IPS-18c (cell line): ENCODE measurements around the gene HEPN1.
A peak's percentile ranks its signal among the peaks of the same experiment; 100 is the strongest.

Experiments used
- H3K4me3 ChIP-seq: 2 replicates; pipeline ENCODE4 v1.7.0; 2013; ENCODE audit warnings: low read depth, mild to moderate bottlenecking, low read length, moderate library complexity; ENCODE audit not compliant: insufficient read depth
- H3K9me3 ChIP-seq: one replicate; pipeline ENCODE4 v1.6.1; 2013; ENCODE audit warnings: mild to moderate bottlenecking, low read length, moderate library complexity; ENCODE audit not compliant: control insufficient read depth, insufficient read depth

The HEPN1 gene

DNA sequence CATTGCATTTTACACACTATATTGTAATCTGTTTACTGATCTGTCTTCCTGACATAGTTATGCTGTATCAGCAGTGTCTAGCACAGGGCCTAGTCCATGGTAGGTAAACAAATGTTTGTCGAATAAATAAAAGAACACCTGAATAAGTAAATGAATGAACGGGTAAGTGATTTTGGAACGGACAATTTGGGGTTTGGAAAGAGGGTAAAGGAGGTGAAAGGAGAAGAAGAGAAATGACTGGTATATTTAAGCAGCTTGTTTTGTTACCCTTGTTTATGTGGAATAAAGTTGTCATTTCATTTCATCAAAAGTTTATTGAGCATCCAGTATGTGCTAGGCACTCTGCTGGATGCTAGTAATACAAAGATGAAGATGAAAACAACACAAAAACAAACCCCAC, at the start of gene HEPN1:
TSS of gene HEPN1 (plus strand) at position 301 of the 400 bp plus-strand sequence.
- H3K4me3 ChIP-seq = no peak within 1 kb of the TSS
- H3K9me3 ChIP-seq = no peaks in the 10 kb centered on the region

DNA sequence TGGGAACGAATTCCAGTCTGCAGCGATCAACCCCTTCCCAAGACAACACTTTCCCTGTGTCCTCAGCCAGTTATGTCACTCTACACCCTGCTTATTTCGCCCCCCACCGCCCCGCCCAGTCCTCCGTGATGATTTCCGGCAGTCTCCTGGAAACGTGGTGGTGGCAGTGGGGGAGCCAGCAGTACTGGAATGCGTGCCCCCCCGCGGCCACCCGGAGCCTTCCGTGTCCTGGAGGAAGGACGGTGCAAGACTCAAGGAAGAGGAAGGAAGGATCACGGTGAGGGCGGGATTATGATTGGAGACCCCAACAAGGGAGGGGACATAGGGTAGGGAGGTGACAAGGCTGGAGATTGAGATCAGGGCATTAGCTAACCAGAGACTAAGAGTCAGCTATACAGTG, 49.7 kb upstream of the HEPN1 start:
- Histone ChIP-seq H3K4me3 (no peak overlapping the region; the same call in 1 of the 2 replicates), H3K9me3 (peaks cover 2% of the 10 kb centered on the region)

DNA sequence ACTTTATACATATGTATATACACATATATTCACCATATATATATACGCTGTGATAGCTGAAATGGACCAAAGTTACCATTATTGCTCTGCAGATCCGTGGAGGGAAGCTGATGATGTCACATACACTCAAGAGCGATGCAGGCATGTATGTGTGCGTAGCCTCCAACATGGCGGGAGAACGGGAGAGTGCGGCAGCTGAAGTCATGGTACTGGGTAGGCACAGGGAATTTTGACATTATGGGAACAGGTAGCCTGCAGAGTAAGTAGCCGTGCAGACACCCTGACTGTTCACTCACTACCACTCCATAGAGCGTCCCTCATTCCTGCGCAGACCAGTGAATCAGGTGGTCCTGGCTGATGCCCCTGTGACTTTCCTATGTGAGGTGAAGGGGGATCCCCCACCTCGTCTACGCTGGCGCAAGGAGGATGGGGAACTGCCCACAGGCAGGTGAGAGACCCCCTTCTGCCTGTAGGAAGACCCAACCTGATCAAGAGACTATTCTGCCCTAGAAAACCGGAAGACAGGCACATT, 49.1 kb upstream of the HEPN1 start:
- Histone ChIP-seq H3K9me3 (peaks cover 2% of the 10 kb centered on the region), H3K4me3 (no peak overlapping the region)

DNA sequence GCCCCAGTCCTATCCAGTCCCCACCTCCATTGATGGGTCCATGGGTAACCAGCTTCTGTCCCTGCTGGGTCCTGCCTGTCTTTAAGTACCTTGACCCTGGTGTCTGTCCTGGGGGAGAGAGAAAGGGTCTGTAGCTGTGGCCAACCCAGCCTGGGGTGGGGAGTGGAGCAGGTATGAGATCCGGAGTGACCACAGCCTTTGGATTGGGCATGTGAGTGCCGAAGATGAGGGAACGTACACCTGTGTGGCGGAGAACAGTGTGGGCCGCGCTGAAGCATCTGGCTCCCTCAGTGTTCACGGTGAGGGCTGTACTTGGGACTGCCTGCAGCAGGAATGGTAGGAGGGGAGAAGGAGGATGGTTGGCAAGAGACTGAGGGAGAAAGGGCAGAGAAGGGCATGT, 48.6 kb upstream of the HEPN1 start:
- H3K9me3 ChIP-seq = peaks cover 2% of the 10 kb centered on the region
- no peak overlapping the region for H3K4me3 ChIP-seq

DNA sequence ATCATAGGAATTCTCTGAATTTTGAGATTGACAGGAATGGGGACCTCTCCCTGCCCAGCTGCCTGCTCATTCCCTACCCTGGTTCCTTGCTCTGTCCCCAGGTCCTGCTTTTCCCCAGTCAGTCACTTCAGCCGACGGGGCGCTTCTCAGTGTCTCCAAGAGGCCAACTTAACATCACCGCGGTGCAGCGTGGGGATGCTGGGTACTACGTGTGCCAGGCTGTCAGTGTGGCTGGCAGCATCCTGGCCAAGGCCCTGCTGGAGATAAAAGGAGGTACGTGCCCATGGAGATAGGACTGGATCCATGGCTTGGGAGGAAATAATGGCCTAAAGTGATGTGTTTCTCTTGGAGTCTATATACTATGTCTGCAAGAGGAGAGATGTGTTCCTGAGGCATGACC, 46.8 kb upstream of the HEPN1 start:
- H3K9me3 ChIP-seq = peaks cover 2% of the 10 kb centered on the region
- H3K4me3 ChIP-seq = no peak overlapping the region

DNA sequence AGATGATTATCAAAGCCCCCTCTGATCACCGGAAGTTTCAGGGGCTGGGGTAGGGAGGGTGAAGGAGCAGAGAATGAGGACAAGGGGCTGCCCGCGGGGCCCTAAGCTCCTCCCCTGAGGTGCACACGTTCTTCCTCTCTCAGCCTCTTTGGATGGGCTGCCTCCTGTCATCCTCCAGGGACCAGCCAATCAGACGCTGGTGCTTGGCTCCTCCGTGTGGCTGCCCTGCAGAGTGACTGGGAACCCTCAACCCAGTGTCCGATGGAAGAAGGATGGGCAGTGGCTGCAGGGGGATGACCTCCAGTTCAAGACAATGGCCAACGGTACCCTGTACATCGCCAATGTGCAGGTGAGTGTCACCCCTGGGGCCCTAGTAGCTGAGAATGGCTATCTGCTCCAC, 46.3 kb upstream of the HEPN1 start:
- peaks cover 2% of the 10 kb centered on the region for H3K9me3 ChIP-seq
- no peak overlapping the region for H3K4me3 ChIP-seq

DNA sequence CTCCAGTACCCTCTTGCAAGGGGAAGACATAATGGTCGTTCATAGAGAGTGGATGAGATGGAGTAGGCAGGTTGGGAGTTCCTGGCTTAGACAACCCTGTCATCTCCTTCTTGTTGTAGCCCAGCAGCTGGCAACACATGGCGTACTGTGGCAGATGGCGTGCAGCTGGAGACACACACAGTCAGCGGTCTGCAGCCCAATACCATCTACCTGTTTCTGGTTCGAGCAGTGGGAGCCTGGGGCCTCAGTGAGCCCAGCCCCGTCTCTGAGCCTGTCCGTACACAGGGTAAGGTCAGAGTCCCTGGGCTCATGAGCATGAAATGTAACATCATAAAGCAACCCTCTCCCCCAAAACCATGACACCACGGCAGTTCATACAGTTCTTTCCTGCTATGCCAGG, 45.1 kb upstream of the HEPN1 start:
- no peaks in the 10 kb centered on the region for H3K9me3 ChIP-seq
- no peak overlapping the region for H3K4me3 ChIP-seq

DNA sequence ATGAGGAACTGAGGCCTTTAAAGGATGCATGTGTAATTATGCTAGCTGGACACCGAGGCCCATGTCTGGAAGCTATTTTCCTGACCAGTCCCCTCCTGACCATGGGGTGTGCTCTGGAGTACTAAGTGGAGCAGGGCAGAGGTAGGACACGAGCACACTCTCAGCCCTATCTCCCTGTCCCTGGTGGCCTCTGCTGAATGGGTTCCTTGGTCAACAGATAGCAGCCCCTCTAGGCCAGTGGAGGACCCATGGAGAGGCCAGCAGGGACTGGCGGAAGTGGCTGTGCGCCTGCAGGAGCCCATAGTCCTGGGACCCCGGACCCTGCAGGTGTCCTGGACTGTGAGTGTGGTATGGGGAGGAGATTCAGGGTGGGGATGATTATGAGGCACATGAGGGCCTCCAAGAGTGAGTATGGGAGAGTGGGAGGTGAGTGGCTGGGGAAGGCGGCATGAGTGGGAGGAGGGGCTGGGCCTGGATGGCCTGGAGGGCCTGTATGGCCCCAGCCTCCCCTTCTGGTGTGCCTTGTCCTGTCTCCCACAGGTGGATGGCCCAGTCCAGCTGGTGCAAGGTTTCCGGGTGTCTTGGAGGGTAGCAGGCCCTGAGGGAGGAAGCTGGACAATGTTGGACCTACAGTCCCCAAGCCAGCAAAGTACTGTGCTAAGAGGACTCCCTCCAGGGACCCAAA, 44.3 kb upstream of the HEPN1 start:
- Histone ChIP-seq H3K4me3 (no peak overlapping the region), H3K9me3 (no peaks in the 10 kb centered on the region)

DNA sequence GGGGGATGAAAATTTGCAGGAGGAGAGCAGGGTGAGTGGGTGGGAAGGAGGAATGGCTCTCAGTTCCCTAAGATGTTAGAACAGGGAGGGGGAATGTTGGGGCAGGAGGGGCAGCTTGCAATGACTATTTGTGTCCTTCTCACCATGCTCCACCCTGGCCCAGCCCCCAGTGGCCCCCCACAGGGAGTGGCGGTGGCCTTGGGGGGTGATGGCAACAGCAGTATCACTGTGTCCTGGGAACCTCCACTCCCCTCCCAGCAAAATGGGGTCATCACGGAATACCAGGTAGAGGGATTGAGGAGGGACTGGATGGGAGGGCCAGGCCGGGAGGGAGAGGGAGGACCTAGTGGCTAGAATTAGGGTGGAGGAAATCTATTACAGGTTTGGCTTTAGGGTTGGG, 43.6 kb upstream of the HEPN1 start:
- Histone ChIP-seq H3K4me3 (peak overlapping the region; percentile 81; the same call in 1 of the 2 replicates), H3K9me3 (no peaks in the 10 kb centered on the region)

DNA sequence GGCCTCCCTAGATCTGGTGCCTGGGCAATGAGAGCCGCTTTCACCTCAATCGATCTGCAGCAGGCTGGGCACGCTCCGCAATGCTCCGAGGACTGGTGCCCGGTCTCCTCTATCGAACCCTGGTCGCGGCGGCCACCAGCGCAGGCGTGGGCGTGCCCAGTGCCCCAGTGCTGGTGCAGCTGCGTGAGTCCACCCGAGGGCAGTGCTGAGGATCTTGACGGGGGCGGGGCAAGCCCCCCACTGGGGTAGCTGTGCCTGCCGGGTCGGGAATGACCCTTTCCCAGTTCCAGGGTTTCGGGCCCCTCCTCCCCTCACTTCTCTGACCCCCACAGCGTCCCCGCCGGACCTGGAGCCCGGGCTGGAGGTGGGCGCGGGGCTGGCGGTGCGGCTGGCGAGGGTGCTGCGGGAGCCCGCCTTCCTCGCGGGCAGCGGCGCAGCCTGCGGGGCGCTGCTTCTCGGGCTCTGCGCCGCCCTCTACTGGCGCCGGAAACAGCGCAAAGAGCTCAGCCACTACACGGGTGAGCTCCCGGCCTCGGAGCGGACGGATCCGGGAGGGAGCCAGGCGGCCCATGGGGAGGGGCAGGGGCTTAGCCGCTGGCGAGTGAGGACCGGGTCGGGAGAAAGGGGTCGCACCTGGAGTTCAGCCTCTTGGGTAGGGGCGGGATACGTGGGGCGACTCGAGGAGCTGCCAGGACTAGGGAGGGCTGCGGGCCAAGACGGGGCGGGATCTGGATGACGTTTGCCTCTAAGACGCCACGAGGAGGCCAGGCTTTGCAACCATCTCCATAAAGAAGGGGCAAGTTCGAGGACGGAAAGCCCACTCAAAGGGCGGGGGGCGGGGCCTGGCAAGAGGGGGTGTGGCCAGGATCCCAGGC, 42.9 kb upstream of the HEPN1 start:
- peak overlapping the region; percentile 81 for H3K4me3 ChIP-seq

DNA sequence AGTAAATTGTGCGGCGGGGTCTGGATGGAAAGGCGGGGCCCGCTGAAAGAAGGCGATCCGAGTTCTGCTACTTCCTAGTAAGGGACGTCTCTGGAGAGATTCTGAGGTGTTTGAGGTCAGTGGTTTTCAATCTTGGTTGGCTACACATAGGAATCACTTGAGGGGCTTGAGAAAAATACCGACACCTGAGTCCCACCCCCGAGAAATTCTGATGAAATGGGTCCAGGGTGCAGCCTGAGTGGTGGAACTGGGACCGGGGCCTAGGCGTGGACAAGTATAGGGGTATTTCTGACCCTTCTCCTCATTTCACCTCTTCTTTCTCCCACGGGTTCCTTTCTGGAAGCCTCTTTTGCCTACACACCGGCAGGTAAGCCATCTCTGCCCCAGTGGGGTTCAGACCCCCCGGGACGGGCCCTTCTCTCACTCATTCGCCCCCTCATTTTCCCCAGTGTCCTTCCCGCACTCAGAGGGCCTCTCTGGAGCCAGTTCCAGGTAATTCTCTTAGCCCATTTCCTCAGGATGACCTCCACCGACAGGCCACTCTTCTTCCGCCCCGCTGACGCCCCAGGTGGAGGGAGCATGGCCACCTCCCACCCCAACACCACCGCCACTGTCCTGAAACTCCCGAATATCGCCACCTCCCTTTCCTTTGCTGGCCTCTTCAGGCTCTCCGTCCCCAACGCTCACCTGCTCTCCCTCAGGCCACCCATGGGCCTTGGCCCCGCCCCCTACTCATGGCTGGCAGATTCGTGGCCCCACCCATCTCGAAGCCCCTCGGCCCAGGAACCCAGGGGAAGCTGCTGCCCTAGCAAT, 42.0 kb upstream of the HEPN1 start:
- peak overlapping the region; percentile 81 for H3K4me3 ChIP-seq
- no peaks in the 10 kb centered on the region for H3K9me3 ChIP-seq

More for the DNA sequence above, 42.9 kb upstream of the HEPN1 start:
- H3K9me3 ChIP-seq = no peaks in the 10 kb centered on the region

DNA sequence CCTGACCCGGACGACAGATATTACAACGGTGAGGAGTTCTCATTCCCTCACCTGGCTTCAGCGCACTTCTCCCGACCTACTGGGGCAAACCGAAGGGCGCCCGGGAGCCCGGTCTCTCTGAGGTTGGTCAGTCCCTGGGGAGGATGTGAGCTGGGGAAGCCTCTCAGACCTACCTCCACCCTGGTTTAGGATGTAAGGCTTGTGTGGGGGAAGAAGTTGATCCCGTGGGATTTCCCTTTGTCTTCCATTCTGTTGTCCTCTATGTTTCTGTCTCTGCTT, 41.5 kb upstream of the HEPN1 start:
- no peak overlapping the region; the same call in 1 of the 2 replicates for H3K4me3 ChIP-seq
- no peaks in the 10 kb centered on the region for H3K9me3 ChIP-seq

DNA sequence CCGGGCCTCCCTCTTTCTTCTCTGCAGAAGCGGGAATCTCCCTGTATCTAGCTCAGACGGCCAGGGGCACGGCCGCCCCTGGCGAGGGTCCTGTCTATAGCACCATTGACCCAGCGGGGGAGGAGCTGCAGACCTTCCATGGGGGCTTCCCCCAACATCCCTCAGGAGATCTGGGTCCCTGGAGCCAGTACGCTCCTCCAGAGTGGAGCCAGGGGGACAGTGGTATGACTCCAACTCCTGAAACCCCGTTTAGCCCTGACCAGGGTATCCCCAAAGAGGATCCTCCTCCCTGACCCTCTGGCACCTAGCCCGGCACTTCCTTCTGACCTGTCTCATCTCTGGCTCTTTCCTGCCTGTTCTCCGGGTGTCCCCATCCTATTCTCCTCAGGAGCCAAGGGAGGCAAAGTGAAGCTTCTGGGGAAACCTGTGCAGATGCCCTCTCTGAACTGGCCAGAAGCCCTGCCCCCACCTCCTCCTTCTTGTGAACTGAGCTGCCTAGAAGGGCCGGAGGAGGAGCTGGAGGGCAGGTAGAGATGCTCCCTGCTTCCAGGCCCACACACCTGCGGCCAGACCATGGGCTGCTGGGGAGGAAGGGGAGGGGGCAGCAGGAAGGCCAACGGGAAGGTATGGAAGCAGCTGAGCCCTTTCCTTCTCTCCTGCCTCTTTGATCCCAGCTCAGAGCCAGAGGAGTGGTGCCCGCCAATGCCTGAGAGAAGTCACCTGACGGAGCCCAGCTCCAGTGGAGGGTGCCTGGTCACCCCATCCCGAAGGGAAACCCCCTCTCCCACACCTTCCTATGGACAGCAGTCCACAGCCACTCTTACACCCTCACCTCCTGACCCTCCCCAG, 40.9 kb upstream of the HEPN1 start:
- H3K9me3 ChIP-seq = no peaks in the 10 kb centered on the region
- H3K4me3 ChIP-seq = no peak overlapping the region

DNA sequence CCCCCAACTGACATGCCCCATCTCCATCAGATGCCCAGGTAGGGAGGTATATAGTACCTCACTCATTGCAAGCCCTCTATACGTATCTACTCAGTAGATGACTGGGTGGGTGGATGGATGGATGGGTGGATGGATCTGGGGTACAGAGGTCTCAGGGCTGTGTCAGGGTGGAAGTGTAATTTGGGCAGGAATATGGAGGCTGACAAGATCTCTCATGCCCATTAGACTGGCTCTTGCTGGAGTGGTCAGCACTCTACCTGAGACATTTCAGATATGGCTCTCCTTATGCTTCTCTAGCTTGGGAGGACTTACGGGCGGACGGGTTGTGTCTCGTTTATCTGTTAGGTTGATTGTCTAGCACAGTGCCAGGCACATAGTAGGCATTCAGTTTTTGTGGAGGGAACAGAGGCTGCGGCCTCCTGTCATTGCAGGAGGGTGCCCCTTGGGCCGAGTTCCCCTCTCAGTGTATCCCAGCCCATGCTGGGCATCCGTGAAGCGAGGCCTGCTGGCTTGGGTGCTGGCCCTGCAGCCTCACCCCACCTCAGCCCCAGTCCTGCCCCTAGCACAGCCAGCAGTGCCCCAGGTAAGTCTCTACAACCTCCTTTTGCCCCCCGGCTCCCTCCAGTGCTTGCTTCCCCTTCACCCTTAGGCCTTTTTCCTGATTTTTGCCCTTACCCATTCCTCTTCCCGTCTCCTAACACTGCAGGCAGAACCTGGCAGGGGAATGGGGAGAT, 40.1 kb upstream of the HEPN1 start:
- H3K4me3 ChIP-seq = no peak overlapping the region

DNA sequence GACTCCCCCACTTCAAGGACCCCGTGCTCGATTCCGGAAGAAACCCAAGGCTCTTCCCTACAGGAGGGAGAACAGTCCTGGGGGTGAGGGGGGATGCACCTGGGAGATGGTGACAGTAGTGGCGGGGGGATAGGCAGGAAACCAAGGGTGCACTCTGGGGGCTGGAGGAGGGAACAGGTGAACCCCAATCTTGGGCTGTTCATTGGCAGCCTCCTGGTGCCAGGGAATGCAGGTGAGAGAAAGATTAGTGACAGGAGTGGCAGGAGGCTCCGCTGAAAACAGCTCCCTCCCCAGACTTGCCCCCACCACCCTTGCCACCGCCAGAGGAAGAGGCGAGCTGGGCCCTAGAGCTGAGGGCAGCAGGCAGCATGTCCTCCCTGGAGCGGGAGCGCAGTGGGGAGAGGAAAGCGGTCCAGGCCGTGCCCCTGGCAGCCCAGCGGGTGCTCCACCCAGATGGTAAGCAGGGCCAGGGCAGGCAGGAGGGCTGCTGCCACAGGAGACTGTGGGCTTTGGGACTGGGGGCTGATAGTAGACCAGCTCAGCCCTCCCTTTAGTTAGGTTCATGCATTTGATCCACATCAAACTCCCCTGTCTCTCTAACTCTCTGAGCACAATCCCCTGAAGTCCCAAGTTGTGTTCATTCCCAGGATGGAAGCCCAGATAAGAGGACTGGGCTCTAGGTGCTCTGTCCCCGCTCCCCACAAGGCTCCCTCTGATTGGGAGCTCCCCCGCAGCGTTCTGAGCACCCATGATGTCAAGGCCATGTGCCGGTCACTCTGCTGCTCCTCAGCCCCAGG, 39.4 kb upstream of the HEPN1 start:
- Histone ChIP-seq H3K4me3 (no peak overlapping the region), H3K9me3 (no peaks in the 10 kb centered on the region)

More for the DNA sequence above, 40.1 kb upstream of the HEPN1 start:
- H3K9me3 ChIP-seq = no peaks in the 10 kb centered on the region

DNA sequence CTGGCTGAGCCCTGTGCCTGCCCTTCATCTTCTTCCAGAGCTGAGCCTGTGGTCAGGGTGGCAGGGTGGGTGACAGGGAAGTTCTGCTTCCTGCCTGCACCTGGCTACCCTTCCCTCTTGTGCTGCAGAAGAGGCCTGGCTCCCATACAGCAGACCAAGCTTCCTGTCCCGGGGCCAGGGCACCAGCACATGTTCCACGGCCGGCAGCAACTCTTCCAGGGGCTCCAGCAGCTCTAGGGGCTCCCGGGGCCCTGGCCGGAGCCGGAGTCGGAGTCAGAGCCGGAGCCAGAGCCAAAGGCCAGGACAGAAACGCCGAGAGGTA, 38.8 kb upstream of the HEPN1 start:
- Histone ChIP-seq H3K4me3 (no peak overlapping the region), H3K9me3 (no peaks in the 10 kb centered on the region)
